Upper lobe of right lung (tissue), 1 donor: Measurements from ENCODE around the gene SGK1. TPM values are rescaled to one million over a fixed set of nuclear protein-coding genes. Genes with fewer than 3 reads are reported as not detected.

Source experiments
- ATAC-seq: fragments of 200-7000 bp; cut with Tn5 transposase; one replicate; pipeline ENCODE4 v1.9.1; 2020; ENCODE audit warnings: mild to moderate bottlenecking, moderate library complexity
- DNase-seq: peaks from one replicate; pipeline ENCODE4 v3.0.0-alpha.2; 2020
- H3K27ac ChIP-seq: fragments of 200-600 bp; one replicate; pipeline ENCODE4 v1.8.0; 2022
- H3K27me3 ChIP-seq: fragments of 200-600 bp; one replicate; pipeline ENCODE4 v1.8.0; 2022; ENCODE audit warnings: mild to moderate bottlenecking
- H3K36me3 ChIP-seq: fragments of 200-600 bp; one replicate; pipeline ENCODE4 v1.8.0; 2022
- H3K4me1 ChIP-seq: fragments of 200-600 bp; one replicate; pipeline ENCODE4 v1.8.0; 2022
- H3K4me3 ChIP-seq: fragments of 200-600 bp; one replicate; pipeline ENCODE4 v1.8.0; 2022; ENCODE audit warnings: mild to moderate bottlenecking
- H3K9me3 ChIP-seq: fragments of 200-600 bp; one replicate; pipeline ENCODE4 v1.8.0; 2022
- intact Hi-C: fragments of 100-400 bp; cut with DNase I; formaldehyde crosslinking; loops from one replicate; pipeline ENCODE4 v1.11.0; 2022
- total RNA-seq: library from RNA; stranded (reverse); fragmentation: NEBNext Ultra II Directional; extraction: Animal tissue kit (Norgen Biotek cat#: 25700); gene quantifications from one replicate; pipeline ENCODE4 v1.2.1, GENCODE V29; 2021
- TF ChIP-seq, protein P1 (sequence below): fragments of 200-600 bp; IDR thresholded peaks from one replicate; pipeline ENCODE4 v1.8.0; 2022; ENCODE audit warnings: antibody characterized with exemption
- donor health status: DM: no; HTN: yes; CAD: no; lungs with severe emphysema.

The SGK1 gene
- total RNA-seq, 1 donor from 2014 or later, result 204 TPM

- TF ChIP-seq, protein P1, sequence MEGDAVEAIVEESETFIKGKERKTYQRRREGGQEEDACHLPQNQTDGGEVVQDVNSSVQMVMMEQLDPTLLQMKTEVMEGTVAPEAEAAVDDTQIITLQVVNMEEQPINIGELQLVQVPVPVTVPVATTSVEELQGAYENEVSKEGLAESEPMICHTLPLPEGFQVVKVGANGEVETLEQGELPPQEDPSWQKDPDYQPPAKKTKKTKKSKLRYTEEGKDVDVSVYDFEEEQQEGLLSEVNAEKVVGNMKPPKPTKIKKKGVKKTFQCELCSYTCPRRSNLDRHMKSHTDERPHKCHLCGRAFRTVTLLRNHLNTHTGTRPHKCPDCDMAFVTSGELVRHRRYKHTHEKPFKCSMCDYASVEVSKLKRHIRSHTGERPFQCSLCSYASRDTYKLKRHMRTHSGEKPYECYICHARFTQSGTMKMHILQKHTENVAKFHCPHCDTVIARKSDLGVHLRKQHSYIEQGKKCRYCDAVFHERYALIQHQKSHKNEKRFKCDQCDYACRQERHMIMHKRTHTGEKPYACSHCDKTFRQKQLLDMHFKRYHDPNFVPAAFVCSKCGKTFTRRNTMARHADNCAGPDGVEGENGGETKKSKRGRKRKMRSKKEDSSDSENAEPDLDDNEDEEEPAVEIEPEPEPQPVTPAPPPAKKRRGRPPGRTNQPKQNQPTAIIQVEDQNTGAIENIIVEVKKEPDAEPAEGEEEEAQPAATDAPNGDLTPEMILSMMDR, result no peak
- DNase-seq (no peak), ATAC-seq (no peak)
- Histone ChIP-seq H3K27me3 (peaks cover 9% of the 10 kb centered on the region), H3K4me3 (no peak overlapping the region), H3K4me1 (no peaks in the 10 kb centered on the region), H3K36me3 (no peaks in the 10 kb centered on the region), H3K9me3 (no peaks in the 10 kb centered on the region), H3K27ac (no peak overlapping the region)
- intact Hi-C loops, result no loop called here
Observed at GRCh38 chr6:134314006-134314821, 3.7 kb downstream of the SGK1 start.

- Histone ChIP-seq H3K27ac (no peak overlapping the region), H3K4me1 (no peaks in the 10 kb centered on the region), H3K4me3 (no peak overlapping the region), H3K9me3 (no peaks in the 10 kb centered on the region), H3K36me3 (no peaks in the 10 kb centered on the region), H3K27me3 (no peaks in the 10 kb centered on the region)
- intact Hi-C loops, result no loop called here
- ATAC-seq (no peak), DNase-seq (no peak)
- TF ChIP-seq, protein P1, result no peak
Observed at GRCh38 chr6:134312038-134312660, 5.8 kb downstream of the SGK1 start.

- Histone ChIP-seq H3K4me3 (no peak overlapping the region), H3K9me3 (no peaks in the 10 kb centered on the region), H3K36me3 (no peaks in the 10 kb centered on the region), H3K27ac (no peak overlapping the region), H3K27me3 (no peaks in the 10 kb centered on the region), H3K4me1 (no peaks in the 10 kb centered on the region)
- ATAC-seq, result no peak
- intact Hi-C loops, result no loop called here
- DNase-seq, result no peak
- TF ChIP-seq, protein P1, result no peak
Observed at GRCh38 chr6:134310817-134311216, 7.1 kb downstream of the SGK1 start.

DNA sequence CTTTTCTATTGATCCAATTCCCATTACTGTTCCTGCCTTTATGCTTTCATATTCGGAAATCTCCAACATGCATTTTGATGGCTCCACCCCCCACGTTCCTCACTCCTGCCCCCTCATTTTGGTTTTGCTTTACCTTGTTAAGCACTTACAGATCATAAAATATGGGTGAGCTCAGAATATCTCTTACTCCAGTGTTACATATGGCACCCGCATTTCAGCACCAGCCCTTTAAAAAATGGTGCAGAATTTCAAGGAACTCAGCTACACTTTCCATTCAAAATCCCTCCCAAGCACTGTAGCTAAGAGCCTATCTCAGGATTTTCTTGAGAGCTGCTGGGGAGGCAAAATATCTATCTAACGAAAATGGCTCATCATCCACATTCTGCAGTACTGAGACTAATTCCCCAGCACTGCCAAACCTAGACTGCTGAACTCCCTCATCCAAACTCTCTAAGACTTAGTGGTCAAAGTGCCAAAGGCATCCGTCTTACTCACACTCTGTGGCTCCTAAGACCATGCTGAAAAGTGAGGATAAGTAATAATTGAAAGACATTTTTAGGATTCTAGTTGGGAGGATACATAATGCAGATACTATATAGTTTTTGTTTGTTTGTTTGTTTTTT lies 7.8 kb downstream of the SGK1 start:
- no peaks in the 10 kb centered on the region for H3K27me3 ChIP-seq
- intact Hi-C loops, result no loop called here
- no peaks in the 10 kb centered on the region for H3K9me3 ChIP-seq
- H3K4me3 ChIP-seq, result no peak overlapping the region
- no peaks in the 10 kb centered on the region for H3K36me3 ChIP-seq
- H3K4me1 ChIP-seq, result no peaks in the 10 kb centered on the region
- H3K27ac ChIP-seq, result no peak overlapping the region
- TF ChIP-seq, protein P1, result no peak
- ATAC-seq, result no peak
- DNase-seq, result no peak

DNA sequence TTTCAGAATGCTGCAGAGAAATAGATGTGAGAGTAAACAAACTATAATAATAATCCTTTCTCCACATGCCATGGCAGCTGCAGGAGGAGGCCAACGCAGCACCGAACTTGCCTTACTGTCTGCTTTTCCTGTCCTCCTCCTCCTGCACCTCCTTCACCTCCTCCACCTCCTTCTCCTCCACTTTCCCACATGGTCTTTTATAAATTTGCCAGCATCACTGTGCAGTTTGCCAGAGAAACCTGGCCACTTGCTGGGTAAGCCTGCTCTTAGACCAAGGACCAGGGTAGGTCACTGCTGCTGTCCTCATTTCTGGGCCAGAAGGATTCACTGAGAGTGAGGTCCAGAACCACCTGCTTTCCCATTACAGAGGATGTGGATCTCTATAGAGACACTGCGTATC lies 8.7 kb downstream of the SGK1 start:
- no peaks in the 10 kb centered on the region for H3K27me3 ChIP-seq
- TF ChIP-seq, protein P1, result no peak
- no peaks in the 10 kb centered on the region for H3K4me1 ChIP-seq
- DNase-seq (no peak), ATAC-seq (no peak)
- intact Hi-C loops, result no loop called here
- no peaks in the 10 kb centered on the region for H3K36me3 ChIP-seq
- H3K9me3 ChIP-seq, result no peaks in the 10 kb centered on the region
- no peak overlapping the region for H3K27ac ChIP-seq
- H3K4me3 ChIP-seq, result no peak overlapping the region
